ENCODE data around the gene C12orf42. TPM values are rescaled to one million over a fixed set of nuclear protein-coding genes. Genes with fewer than 3 reads are reported as not detected.

Gene C12orf42
- total and polyA plus RNA-seq, 2 donors (not counting 1 experiment from before 2014, with no cell fraction given) = 25.6 to 138 TPM

DNA sequence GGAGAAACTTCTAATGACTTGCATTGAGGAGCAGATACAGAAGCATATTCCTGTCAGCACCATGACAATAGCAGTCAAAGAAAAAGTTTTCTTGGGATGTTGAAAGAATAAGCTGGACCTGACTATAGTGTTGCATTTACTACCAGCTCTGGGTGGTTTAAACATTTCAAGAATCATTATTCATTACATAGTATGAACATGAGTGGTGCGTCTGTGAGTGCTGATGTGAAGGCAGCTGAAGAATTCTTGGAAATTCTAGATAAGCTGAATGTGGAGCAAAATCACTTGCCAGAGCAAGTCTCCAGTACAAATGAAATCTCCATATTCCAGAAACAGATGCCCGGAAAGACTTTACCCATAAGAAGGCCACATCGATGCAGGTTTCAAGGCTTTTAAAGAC is 46.3 kb upstream of the C12orf42 start:
- CTCF ChIA-PET = interaction anchor here (1.2 to 4.5 kb wide), 5 partner anchors 11 to 659 kb away, joined by 3 to 21 read pairs (median 4); no protein-coding TSS in a partner anchor
- intact Hi-C loops (cut with micrococcal nuclease) = no loop called here
- Histone ChIP-seq H4K20me1 (ENCODE audit: control insufficient read depth, insufficient read depth, low read length, poor library complexity, severe bottlenecking) (no peaks in the 10 kb centered on the region), H3K27me3 (replicated peaks in 1 of 4; ENCODE audit: control extremely low read depth in 1 of 4, control insufficient read depth in 3 of 4, insufficient read depth in 4 of 4, low read length in 3 of 4) (no peaks in the 10 kb centered on the region), H3K27ac (ENCODE audit: low read length in 2 of 2) (no peak overlapping the region), H2AFZ (ENCODE audit: insufficient read depth, low read depth, low read length, poor library complexity, severe bottlenecking) (no peak overlapping the region), H3K9me3 (ENCODE audit: control extremely low read depth in 1 of 3, control insufficient read depth in 2 of 3, insufficient read depth in 1 of 3, low read length in 2 of 3) (no peaks in the 10 kb centered on the region), H3K4me1 (ENCODE audit: control insufficient read depth in 2 of 2, insufficient read depth in 2 of 2, low read length in 2 of 2) (no peaks in the 10 kb centered on the region), H3K4me2 (replicated peaks; ENCODE audit: low read depth, low read length, poor library complexity, severe bottlenecking) (no peak overlapping the region), H3K9ac (ENCODE audit: low read length) (no peak overlapping the region), H3K79me2 (ENCODE audit: control insufficient read depth, insufficient read depth, low read length) (no peaks in the 10 kb centered on the region), H3K4me3 (ENCODE audit: control extremely low read depth in 1 of 5, extremely low read depth in 1 of 5, insufficient read depth in 1 of 5, low read depth in 2 of 5, low read length in 4 of 5) (no peak overlapping the region), H3K36me3 (replicated peaks in 1 of 2; ENCODE audit: control extremely low read depth in 1 of 2, control insufficient read depth in 1 of 2, extremely low read depth in 1 of 2, insufficient read depth in 2 of 2, low read length in 1 of 2) (no peaks in the 10 kb centered on the region)
- Mint-ChIP-seq H3K27ac (no peak overlapping the region), H3K9me3 (ENCODE audit: insufficient read depth) (no peaks in the 10 kb centered on the region), H3K4me3 (no peak overlapping the region), H3K4me1 (no peaks in the 10 kb centered on the region), H3K27me3 (no peaks in the 10 kb centered on the region)
- 93% methylated on average over 2 of the region's 3 CpGs for WGBS (ENCODE audit: insufficient coverage)
- POLR2A ChIA-PET = no interaction called here
- TF ChIP-seq, protein P1, sequence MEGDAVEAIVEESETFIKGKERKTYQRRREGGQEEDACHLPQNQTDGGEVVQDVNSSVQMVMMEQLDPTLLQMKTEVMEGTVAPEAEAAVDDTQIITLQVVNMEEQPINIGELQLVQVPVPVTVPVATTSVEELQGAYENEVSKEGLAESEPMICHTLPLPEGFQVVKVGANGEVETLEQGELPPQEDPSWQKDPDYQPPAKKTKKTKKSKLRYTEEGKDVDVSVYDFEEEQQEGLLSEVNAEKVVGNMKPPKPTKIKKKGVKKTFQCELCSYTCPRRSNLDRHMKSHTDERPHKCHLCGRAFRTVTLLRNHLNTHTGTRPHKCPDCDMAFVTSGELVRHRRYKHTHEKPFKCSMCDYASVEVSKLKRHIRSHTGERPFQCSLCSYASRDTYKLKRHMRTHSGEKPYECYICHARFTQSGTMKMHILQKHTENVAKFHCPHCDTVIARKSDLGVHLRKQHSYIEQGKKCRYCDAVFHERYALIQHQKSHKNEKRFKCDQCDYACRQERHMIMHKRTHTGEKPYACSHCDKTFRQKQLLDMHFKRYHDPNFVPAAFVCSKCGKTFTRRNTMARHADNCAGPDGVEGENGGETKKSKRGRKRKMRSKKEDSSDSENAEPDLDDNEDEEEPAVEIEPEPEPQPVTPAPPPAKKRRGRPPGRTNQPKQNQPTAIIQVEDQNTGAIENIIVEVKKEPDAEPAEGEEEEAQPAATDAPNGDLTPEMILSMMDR (IDR thresholded peaks at IDR 0.05) = no peak
- no peak for TF ChIP-seq EZH2 (IDR thresholded peaks at IDR 0.05; ENCODE audit: borderline replicate concordance, insufficient read depth, low read depth, low read length, poor library complexity, severe bottlenecking)
- no peak for DNase-seq
- no peak for ATAC-seq (ENCODE audit: low read depth)

DNA sequence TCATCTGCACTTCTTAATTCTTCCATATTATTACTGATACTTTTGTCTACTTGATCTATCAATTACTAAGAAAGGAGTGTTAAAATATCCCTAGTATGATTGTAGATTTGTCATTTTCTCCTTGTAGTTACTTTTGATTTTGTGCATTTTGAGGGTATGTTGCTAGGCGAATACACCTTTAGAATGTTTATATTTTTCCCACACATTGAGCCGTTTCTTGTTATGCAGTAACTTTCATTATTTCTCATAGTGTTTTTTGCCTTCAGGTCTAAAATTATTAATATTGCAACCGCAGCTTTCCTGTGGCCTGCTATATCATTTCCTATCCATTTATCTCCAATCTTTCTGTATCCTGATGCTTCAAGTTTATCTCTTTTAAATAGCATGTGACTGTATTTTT is 44.6 kb upstream of the C12orf42 start:
- Histone ChIP-seq H2AFZ (ENCODE audit: insufficient read depth, low read depth, low read length, poor library complexity, severe bottlenecking) (no peak overlapping the region), H3K79me2 (ENCODE audit: control insufficient read depth, insufficient read depth, low read length) (no peaks in the 10 kb centered on the region), H3K27ac (ENCODE audit: low read length in 2 of 2) (no peak overlapping the region), H3K9ac (ENCODE audit: low read length) (no peak overlapping the region), H3K36me3 (replicated peaks in 1 of 2; ENCODE audit: control extremely low read depth in 1 of 2, control insufficient read depth in 1 of 2, extremely low read depth in 1 of 2, insufficient read depth in 2 of 2, low read length in 1 of 2) (no peaks in the 10 kb centered on the region), H3K27me3 (replicated peaks in 1 of 4; ENCODE audit: control extremely low read depth in 1 of 4, control insufficient read depth in 3 of 4, insufficient read depth in 4 of 4, low read length in 3 of 4) (no peaks in the 10 kb centered on the region), H3K4me2 (replicated peaks; ENCODE audit: low read depth, low read length, poor library complexity, severe bottlenecking) (no peak overlapping the region), H3K4me3 (ENCODE audit: control extremely low read depth in 1 of 5, extremely low read depth in 1 of 5, insufficient read depth in 1 of 5, low read depth in 2 of 5, low read length in 4 of 5) (no peak overlapping the region), H4K20me1 (ENCODE audit: control insufficient read depth, insufficient read depth, low read length, poor library complexity, severe bottlenecking) (no peaks in the 10 kb centered on the region), H3K9me3 (ENCODE audit: control extremely low read depth in 1 of 3, control insufficient read depth in 2 of 3, insufficient read depth in 1 of 3, low read length in 2 of 3) (no peaks in the 10 kb centered on the region), H3K4me1 (ENCODE audit: control insufficient read depth in 2 of 2, insufficient read depth in 2 of 2, low read length in 2 of 2) (no peaks in the 10 kb centered on the region)
- no CpG with 5 or more reads among the region's 3 CpGs for WGBS (ENCODE audit: insufficient coverage)
- ChIA-PET CTCF (interaction anchor here (4.5 kb wide), 1 partner anchor 592 kb away, joined by 21 read pairs; no protein-coding TSS in a partner anchor), POLR2A (no interaction called here)
- H3K27me3 Mint-ChIP-seq = no peaks in the 10 kb centered on the region
- intact Hi-C loops (cut with micrococcal nuclease) = no loop called here
- TF ChIP-seq, protein P1 (IDR thresholded peaks at IDR 0.05) = no peak
- TF ChIP-seq EZH2 (IDR thresholded peaks at IDR 0.05; ENCODE audit: borderline replicate concordance, insufficient read depth, low read depth, low read length, poor library complexity, severe bottlenecking) = no peak
- no peak for ATAC-seq (ENCODE audit: low read depth)
- DNase-seq = no peak
- no peak overlapping the region for H3K4me3 Mint-ChIP-seq
- H3K4me1 Mint-ChIP-seq = no peaks in the 10 kb centered on the region
- no peak overlapping the region for H3K27ac Mint-ChIP-seq
- no peaks in the 10 kb centered on the region for H3K9me3 Mint-ChIP-seq (ENCODE audit: insufficient read depth)
